Kidney (tissue), 14 donors: ENCODE data around the gene TMEM167A. TPM values are rescaled to one million over a fixed set of nuclear protein-coding genes. Genes with fewer than 3 reads are reported as not detected.

Experiments used
- DNase-seq, 5 donors: peaks; one replicate each; pipeline ENCODE4 v3.0.0-alpha.2; 2013 to 2020
- FAIRE-seq: peaks from 2 replicates; lab custom pipeline; 2012; peaks lifted over from hg19 to GRCh38; lab: Jason Lieb, UNC
- H3K27ac ChIP-seq, 2 donors: one replicate each; pipeline ENCODE4 v1.7.0; 2013; ENCODE audit warnings: low read depth in 2 of 2, low read length in 2 of 2, inconsistent platforms in 1 of 2
- H3K27me3 ChIP-seq: one replicate; pipeline ENCODE4 v1.7.1; 2013; ENCODE audit warnings: low read length, inconsistent platforms; ENCODE audit not compliant: control insufficient read depth, insufficient read depth
- H3K36me3 ChIP-seq, 3 donors: one replicate each; pipeline versions ENCODE4 v1.7.0 to v1.7.1; 2013; ENCODE audit warnings: low read length in 3 of 3, control low read depth in 1 of 3, inconsistent platforms in 1 of 3; ENCODE audit not compliant: insufficient read depth in 3 of 3, control insufficient read depth in 2 of 3
- H3K4me1 ChIP-seq, 3 donors: one replicate each; pipeline versions ENCODE4 v1.7.0 to v1.7.1; 2013; ENCODE audit warnings: low read length in 3 of 3, inconsistent platforms in 1 of 3, low read depth in 1 of 3; ENCODE audit not compliant: control insufficient read depth in 2 of 3, insufficient read depth in 2 of 3
- H3K4me3 ChIP-seq, 3 donors: one replicate each; pipeline versions ENCODE4 v1.7.0 to v1.8.1; 2013; ENCODE audit warnings: low read length in 3 of 3, control low read depth in 1 of 3, inconsistent platforms in 1 of 3
- H3K9ac ChIP-seq, 3 donors: one replicate each; pipeline versions ENCODE4 v1.7.0 to v1.7.1; 2013; ENCODE audit warnings: low read length in 3 of 3, control low read depth in 1 of 3, inconsistent platforms in 1 of 3
- H3K9me3 ChIP-seq, 3 donors: one replicate each; pipeline versions ENCODE4 v1.7.0 to v1.7.1; 2013; ENCODE audit warnings: low read length in 3 of 3, control low read depth in 1 of 3, inconsistent platforms in 1 of 3; ENCODE audit not compliant: control insufficient read depth in 2 of 3, insufficient read depth in 1 of 3
- intact Hi-C: fragments of 100-400 bp; cut with DNase I; formaldehyde crosslinking; loops from one replicate; pipeline ENCODE4 v1.11.1; 2022
- polyA plus RNA-seq: library from polyadenylated mRNA; stranded (reverse); fragments of 350-450 nt; fragmentation: Illumina TruSeq; extraction: RNeasy Lipid Tissue Mini Kit (QIAGEN cat#74804); gene quantifications from one replicate; pipeline ENCODE4 v1.2.3, GENCODE V29; 2014; ENCODE audit warnings: low read depth, low replicate concordance; ENCODE audit not compliant: insufficient read depth
- total RNA-seq: library from RNA; stranded (reverse); fragmentation: NEBNext Ultra II Directional; extraction: Animal tissue kit (Norgen Biotek cat#: 25700); gene quantifications from one replicate; pipeline ENCODE4 v1.2.1, GENCODE V29; 2021
- TF ChIP-seq, protein P1 (sequence below): IDR thresholded peaks from 3 replicates; pipeline ENCODE4 v1.5.1; 2012; ENCODE audit warnings: mild to moderate bottlenecking, moderate library complexity, borderline replicate concordance; ENCODE audit not compliant: insufficient read depth; ENCODE audit errors: extremely low read depth
- donor health status: control.
- donor health status: control.
- donor health status: control.
- donor health status: control.
- donor health status: control.
- donor health status: DM: yes; HTN: yes; CAD: no.
- donor health status: Normal renal cell carcinoma (clear cell type).

Gene TMEM167A
- total and polyA plus RNA-seq, 2 donors from 2014 or later = 55.3 to 82.0 TPM

DNA sequence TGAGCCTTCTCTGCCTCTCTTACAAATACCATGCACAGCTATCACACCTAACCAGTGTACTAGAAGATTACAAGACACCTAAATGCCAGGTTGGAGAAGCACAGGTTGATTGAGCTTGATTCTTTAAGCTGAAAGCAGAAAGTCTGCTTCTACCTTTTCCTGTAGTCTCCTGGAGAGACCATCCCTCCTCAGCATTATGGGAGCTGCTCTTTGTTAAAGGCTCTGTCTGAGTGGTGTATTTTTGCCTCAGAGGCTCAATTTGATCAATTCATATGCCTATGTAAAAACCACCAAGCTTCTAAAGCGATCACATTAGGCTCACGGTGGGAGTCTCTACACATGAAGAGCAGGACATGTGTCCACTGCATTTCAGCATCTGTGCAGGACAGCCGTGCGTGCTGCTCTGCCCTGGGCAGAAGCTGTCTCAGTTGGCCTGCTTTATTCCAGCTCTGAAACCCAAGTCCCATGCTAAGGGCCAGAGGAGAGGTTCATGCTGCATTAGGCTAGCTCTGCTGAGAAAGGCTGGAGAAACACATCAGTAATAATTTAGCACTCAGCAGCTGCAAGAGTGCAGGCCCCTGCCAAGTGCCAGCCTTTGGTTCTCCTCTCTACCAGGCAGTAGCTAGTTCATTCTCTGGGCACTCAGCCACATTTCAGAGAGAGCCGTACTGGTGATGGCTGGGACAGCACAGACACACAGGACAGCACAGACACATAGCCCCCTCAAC is 41.7 kb downstream of the TMEM167A start:
- no peak for FAIRE-seq
- no peak overlapping the region for H3K9ac ChIP-seq
- H3K4me1 ChIP-seq = peaks cover 0 to 4% (median 0%) of the 10 kb centered on the region in 3 donors
- peak in 1 of 5 donors; percentile 32 for DNase-seq
- no peak overlapping the region for H3K27ac ChIP-seq
- H3K27me3 ChIP-seq = no peaks in the 10 kb centered on the region
- H3K4me3 ChIP-seq = no peak overlapping the region
- no peaks in the 10 kb centered on the region for H3K36me3 ChIP-seq
- TF ChIP-seq, protein P1, sequence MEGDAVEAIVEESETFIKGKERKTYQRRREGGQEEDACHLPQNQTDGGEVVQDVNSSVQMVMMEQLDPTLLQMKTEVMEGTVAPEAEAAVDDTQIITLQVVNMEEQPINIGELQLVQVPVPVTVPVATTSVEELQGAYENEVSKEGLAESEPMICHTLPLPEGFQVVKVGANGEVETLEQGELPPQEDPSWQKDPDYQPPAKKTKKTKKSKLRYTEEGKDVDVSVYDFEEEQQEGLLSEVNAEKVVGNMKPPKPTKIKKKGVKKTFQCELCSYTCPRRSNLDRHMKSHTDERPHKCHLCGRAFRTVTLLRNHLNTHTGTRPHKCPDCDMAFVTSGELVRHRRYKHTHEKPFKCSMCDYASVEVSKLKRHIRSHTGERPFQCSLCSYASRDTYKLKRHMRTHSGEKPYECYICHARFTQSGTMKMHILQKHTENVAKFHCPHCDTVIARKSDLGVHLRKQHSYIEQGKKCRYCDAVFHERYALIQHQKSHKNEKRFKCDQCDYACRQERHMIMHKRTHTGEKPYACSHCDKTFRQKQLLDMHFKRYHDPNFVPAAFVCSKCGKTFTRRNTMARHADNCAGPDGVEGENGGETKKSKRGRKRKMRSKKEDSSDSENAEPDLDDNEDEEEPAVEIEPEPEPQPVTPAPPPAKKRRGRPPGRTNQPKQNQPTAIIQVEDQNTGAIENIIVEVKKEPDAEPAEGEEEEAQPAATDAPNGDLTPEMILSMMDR = no peak
- H3K9me3 ChIP-seq = no peaks in the 10 kb centered on the region
- intact Hi-C loops = no loop called here

DNA sequence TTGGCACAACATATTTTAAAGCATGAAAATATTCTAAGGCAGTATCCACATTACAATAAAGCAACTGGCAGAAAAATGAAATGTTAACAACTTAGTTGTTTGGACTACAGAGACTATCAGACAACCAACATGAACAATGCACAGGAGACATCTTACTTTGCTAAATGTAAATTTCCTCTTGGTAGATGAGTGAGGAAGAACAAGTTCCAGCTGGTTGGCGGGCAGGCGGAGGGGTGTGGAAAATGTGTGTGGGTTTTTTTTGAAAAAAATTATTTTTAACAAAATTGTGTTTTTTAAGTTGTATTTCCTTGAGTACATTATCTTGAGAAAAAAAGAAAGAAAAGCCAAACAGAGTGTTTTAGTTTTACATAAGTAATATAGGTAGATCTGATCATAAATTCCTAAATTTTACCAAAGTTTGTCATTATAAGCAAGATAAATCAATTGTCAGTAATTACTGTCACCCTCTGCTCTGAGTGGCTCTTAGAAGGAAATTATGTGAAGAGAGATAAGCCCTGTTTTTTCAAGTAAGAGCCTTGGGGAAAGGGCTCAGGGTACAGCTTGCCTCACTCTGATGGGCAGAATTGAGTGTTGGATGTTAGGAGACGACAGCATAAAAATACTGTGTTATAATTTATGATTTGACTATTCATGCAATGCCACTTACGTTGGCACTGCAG is 42.5 kb downstream of the TMEM167A start:
- no peak overlapping the region for H3K27ac ChIP-seq
- no peaks in the 10 kb centered on the region for H3K27me3 ChIP-seq
- H3K4me3 ChIP-seq = no peak overlapping the region
- H3K4me1 ChIP-seq = peaks cover 0 to 4% (median 0%) of the 10 kb centered on the region in 3 donors
- FAIRE-seq (no peak), DNase-seq (no peak)
- H3K36me3 ChIP-seq = no peaks in the 10 kb centered on the region
- intact Hi-C loops = no loop called here
- no peaks in the 10 kb centered on the region for H3K9me3 ChIP-seq
- no peak overlapping the region for H3K9ac ChIP-seq
- TF ChIP-seq, protein P1 = no peak

DNA sequence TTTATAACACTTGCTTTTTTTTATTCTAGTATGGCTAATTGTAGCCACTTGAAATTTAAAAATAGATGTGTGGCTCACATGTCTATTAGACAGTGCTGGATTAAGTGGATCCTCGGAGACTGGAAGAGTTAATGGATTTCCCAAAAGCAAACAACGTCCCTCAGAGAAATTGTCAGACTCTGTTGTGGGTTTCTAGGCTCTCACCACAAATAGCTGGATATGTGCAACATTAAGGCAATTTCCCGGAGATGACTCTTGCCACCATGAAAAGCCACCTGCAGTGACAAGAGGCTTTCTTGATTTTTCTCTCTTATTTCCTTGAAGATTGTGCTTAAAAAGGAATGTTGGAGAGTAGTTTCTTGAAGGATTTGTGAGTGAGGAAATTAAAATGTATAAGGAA is 43.2 kb downstream of the TMEM167A start:
- TF ChIP-seq, protein P1 = no peak
- H3K27ac ChIP-seq = no peak overlapping the region
- H3K9ac ChIP-seq = no peak overlapping the region
- peaks cover 0 to 4% (median 0%) of the 10 kb centered on the region in 3 donors for H3K4me1 ChIP-seq
- FAIRE-seq (no peak), DNase-seq (no peak)
- no peaks in the 10 kb centered on the region for H3K9me3 ChIP-seq
- no peaks in the 10 kb centered on the region for H3K36me3 ChIP-seq
- no peak overlapping the region for H3K4me3 ChIP-seq
- intact Hi-C loops = no loop called here
- no peaks in the 10 kb centered on the region for H3K27me3 ChIP-seq
